Effector memory CD4-positive, alpha-beta T cell (primary cell): ENCODE results near the gene DAPK3.
A peak's percentile ranks its signal among the peaks of the same experiment; 100 is the strongest.
"Not testable (repeated sequence)": the region's sequence is repeated elsewhere in the genome, so short reads cannot be mapped to it uniquely, and the experiment has no call there.

Experiments used
- DNase-seq, 3 donors: peaks; one replicate each; pipeline ENCODE4 v3.0.0-alpha.2; 2020
- H3K27ac ChIP-seq: 2 replicates; pipeline ENCODE4 v1.7.0; 2013; ENCODE audit warnings: mild to moderate bottlenecking, low read length, moderate library complexity; ENCODE audit not compliant: insufficient read depth, poor library complexity, severe bottlenecking
- H3K27me3 ChIP-seq: replicated peaks from 2 replicates; pipeline ENCODE4 v1.7.0; 2013; ENCODE audit warnings: mild to moderate bottlenecking, low read length; ENCODE audit not compliant: insufficient read depth, control insufficient read depth, poor library complexity, severe bottlenecking
- H3K36me3 ChIP-seq: 2 replicates; pipeline ENCODE4 v1.7.0; 2013; ENCODE audit warnings: mild to moderate bottlenecking, low read length, moderate library complexity; ENCODE audit not compliant: control insufficient read depth, insufficient read depth
- H3K4me1 ChIP-seq: 2 replicates; pipeline ENCODE4 v1.7.0; 2013; ENCODE audit warnings: low read length, mild to moderate bottlenecking; ENCODE audit not compliant: control insufficient read depth, insufficient read depth, poor library complexity, severe bottlenecking
- H3K4me3 ChIP-seq: 2 replicates; pipeline ENCODE4 v1.7.0; 2013; ENCODE audit warnings: low read length, low read depth, mild to moderate bottlenecking; ENCODE audit not compliant: insufficient read depth, poor library complexity, severe bottlenecking
- H3K9me3 ChIP-seq: 2 replicates; pipeline ENCODE4 v1.7.0; 2013; ENCODE audit warnings: mild to moderate bottlenecking, low read length, moderate library complexity; ENCODE audit not compliant: control insufficient read depth

Gene DAPK3

GRCh38 chr19:3977242-3978143 is 6.6 kb upstream of the DAPK3 start:
- no peaks in the 10 kb centered on the region for H3K9me3 ChIP-seq
- H3K4me1 ChIP-seq: no peaks in the 10 kb centered on the region
- H3K27ac ChIP-seq: no peak overlapping the region
- peaks cover 68% of the 10 kb centered on the region for H3K36me3 ChIP-seq
- no peak for DNase-seq
- H3K4me3 ChIP-seq: no peak overlapping the region
- no peaks in the 10 kb centered on the region for H3K27me3 ChIP-seq

- Histone ChIP-seq H3K27ac (no peak overlapping the region), H3K4me3 (no peak overlapping the region), H3K27me3 (no peaks in the 10 kb centered on the region), H3K4me1 (no peaks in the 10 kb centered on the region), H3K9me3 (no peaks in the 10 kb centered on the region), H3K36me3 (peaks cover 60% of the 10 kb centered on the region)
- no peak for DNase-seq
Observed at GRCh38 chr19:3976495-3977241, 5.8 kb upstream of the DAPK3 start.

- Histone ChIP-seq H3K4me1 (peaks cover 4% of the 10 kb centered on the region), H3K9me3 (no peaks in the 10 kb centered on the region), H3K27ac (no peak overlapping the region), H3K36me3 (peaks cover 50% of the 10 kb centered on the region), H3K27me3 (no peaks in the 10 kb centered on the region), H3K4me3 (no peak overlapping the region)
- no peak for DNase-seq
Observed at GRCh38 chr19:3975637-3976087, 4.8 kb upstream of the DAPK3 start.

- no peak for DNase-seq
- peaks cover 45% of the 10 kb centered on the region for H3K36me3 ChIP-seq
- no peaks in the 10 kb centered on the region for H3K27me3 ChIP-seq
- H3K9me3 ChIP-seq: no peaks in the 10 kb centered on the region
- H3K27ac ChIP-seq: no peak overlapping the region
- H3K4me3 ChIP-seq: no peak overlapping the region
- H3K4me1 ChIP-seq: peaks cover 9% of the 10 kb centered on the region
Observed at GRCh38 chr19:3975144-3975543, 4.2 kb upstream of the DAPK3 start.

- Histone ChIP-seq H3K4me1 (peaks cover 15% of the 10 kb centered on the region), H3K27me3 (no peaks in the 10 kb centered on the region), H3K36me3 (peaks cover 14% of the 10 kb centered on the region), H3K27ac (peak overlapping the region; percentile 70), H3K4me3 (peak overlapping the region; percentile 76), H3K9me3 (no peaks in the 10 kb centered on the region)
- no peak for DNase-seq
Observed at GRCh38 chr19:3970313-3970807, 539 bp downstream of the DAPK3 start.

GRCh38 chr19:3969435-3970312 is 1.2 kb downstream of the DAPK3 start:
- H3K4me3 ChIP-seq: peak overlapping the region; percentile 76
- H3K4me1 ChIP-seq: peaks cover 15% of the 10 kb centered on the region
- DNase-seq: no peak
- H3K27me3 ChIP-seq: no peaks in the 10 kb centered on the region
- peaks cover 21% of the 10 kb centered on the region for H3K36me3 ChIP-seq
- no peaks in the 10 kb centered on the region for H3K9me3 ChIP-seq
- peak overlapping the region; percentile 70 for H3K27ac ChIP-seq

GRCh38 chr19:3968556-3969434 is 2.1 kb downstream of the DAPK3 start:
- no peaks in the 10 kb centered on the region for H3K9me3 ChIP-seq
- no peaks in the 10 kb centered on the region for H3K27me3 ChIP-seq
- DNase-seq: no peak
- no peak overlapping the region for H3K27ac ChIP-seq
- no peak overlapping the region for H3K4me3 ChIP-seq
- peaks cover 15% of the 10 kb centered on the region for H3K4me1 ChIP-seq
- peaks cover 28% of the 10 kb centered on the region for H3K36me3 ChIP-seq

- H3K36me3 ChIP-seq: peaks cover 36% of the 10 kb centered on the region
- not testable (repeated sequence) for H3K27ac ChIP-seq
Observed at GRCh38 chr19:3967983-3968382, 2.9 kb downstream of the DAPK3 start.

More at GRCh38 chr19:3967983-3968382, 2.9 kb downstream of the DAPK3 start:
- not testable (repeated sequence) for H3K4me3 ChIP-seq, DNase-seq, H3K27me3 ChIP-seq, H3K9me3 ChIP-seq
- H3K4me1 ChIP-seq: peaks cover 15% of the 10 kb centered on the region
